ENCODE data around the gene TSEN34.

Gene TSEN34

DNA sequence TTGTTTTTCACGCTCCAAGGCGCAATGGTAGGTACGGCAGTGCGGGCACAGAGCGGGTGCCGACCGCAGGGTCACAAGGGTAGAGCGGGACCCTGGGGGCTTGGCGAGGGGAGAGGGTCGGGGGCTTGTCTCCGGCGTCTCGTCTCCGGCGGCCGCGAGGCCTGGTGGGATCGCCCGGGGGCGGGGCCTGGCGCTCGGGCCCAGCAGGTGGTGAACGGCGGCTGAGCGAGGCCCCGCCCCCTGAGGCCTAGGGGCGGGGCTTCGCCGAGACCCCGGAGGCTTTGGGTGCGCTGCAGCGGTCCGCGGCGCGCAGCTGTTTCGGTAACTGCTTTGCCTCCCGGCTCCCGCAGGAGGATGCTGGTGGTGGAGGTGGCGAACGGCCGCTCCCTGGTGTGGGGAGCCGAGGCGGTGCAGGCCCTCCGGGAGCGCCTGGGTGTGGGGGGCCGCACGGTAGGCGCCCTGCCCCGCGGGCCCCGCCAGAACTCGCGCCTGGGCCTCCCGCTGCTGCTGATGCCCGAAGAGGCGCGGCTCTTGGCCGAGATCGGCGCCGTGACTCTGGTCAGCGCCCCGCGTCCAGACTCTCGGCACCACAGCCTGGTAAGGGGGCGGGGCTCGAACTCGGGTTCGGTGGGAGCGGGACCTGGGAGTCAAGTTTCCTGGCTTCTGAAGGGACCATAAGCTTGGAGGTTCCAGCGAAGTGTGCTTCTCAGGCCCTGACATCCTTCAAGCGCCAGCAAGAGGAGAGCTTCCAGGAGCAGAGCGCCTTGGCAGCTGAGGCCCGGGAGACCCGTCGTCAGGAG is at the start of gene TSEN34:
TSS of gene TSEN34 (plus strand) at position 298 of the 800 bp plus-strand sequence. CDS start at position 355, 57 bp downstream.
- no peak for DNase-seq

DNA sequence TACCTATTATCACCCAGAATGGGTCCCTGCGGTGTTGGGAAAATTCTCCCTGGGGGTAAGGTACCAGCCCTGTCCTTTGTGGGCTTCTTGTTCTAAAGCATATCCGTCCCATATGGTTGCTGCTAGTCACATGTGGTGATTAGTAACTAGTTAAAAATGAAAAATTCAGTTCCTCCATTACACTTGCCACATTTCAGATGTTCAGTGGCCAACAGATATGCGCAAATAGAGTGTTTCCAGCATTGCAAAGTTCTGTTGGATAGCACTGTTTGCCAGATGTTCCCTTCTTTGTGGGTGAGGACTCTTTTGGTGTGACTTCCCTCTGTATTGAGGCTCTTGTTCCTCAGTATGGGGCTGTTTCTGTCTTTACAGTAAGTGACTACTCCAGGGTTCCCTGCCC is 49.8 kb upstream of the TSEN34 start:
- no peak for DNase-seq

DNA sequence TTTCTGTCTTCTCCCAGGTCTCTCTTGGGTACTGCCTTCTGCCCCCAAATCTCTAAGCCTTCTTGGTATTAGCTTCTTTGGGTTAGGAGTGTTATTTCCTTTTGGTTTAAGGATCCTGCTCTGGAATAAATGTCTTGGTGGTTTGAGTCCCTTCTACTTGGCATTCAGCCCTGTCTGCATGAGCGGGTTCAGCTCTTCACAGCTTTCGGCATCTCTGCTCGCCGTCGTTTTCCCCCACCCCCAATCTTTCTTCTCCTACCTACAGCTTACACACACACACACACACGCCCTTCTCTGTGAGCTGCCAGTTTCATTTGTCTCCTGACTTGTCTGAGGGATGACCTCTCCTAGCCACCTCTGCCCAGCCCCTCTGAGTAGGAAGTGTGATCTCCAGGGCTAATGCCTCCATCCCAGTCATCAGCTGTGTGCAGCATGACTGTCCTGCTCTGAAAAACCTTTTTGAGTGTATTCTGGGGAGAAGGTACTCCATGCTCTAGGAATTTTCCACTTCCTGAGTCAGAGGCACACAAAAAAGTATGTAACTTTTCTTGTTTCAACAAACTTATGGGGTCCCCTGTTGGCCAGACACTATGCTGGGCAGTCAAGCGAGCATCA is 48.8 kb upstream of the TSEN34 start:
- DNase-seq = no peak

DNA sequence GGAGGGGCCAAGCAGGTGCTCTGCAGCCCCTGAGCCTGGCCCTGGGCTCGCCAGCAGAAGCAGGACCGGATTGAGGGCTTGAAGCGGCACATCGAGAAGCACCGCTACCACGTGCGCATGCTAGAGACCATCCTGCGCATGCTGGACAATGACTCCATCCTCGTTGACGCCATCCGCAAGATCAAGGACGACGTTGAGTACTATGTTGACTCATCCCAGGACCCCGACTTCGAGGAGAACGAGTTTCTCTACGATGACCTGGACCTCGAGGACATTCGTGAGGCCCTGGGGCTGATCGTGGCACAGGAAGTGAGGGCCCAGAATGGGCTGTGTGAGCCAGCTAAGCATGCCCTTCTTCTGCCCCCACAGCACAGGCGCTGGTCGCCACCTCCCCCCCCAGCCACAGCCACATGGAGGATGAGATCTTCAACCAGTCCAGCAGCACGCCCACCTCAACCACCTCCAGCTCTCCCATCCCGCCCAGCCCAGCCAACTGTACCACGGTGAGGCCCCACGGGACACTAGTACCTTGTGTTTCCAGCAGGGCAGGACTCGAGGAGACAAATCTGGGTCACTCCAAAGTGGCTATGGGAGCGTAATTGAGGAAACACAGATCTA is 45.5 kb upstream of the TSEN34 start:
- no peak for DNase-seq

DNA sequence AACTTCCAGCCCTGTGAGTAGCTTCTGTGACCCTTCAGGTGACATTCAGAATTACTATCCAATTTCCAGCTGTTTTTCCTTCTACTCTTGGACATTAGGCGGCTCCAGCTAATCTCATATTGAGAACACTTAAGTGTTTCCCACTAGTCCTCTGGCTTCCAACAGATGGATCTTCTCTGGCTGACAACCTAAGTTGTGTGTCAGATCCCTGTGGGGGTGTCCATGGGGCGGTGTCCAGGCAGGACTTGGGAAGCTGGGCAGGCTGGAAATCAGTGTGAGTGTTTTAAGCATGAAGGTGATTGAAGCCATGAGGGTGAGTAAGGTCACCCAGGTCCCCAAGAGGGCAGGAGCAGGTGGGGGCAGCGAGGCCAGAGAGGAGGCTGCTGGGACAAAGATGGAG is 43.4 kb upstream of the TSEN34 start:
- no peak for DNase-seq

DNA sequence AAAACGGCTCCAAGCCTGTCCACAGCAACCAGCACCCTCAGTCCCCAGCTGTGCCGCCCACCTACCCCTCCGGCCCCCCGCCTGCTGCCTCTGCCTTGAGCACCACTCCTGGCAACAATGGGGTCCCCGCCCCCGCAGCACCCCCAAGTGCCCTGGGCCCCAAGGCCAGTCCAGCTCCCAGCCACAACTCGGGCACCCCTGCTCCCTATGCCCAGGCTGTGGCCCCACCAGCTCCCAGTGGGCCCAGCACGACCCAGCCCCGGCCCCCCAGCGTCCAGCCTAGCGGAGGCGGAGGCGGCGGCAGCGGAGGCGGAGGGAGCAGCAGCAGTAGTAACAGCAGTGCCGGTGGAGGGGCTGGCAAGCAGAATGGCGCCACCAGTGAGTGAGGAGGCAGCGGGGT is 43.0 kb upstream of the TSEN34 start:
- DNase-seq = no peak

DNA sequence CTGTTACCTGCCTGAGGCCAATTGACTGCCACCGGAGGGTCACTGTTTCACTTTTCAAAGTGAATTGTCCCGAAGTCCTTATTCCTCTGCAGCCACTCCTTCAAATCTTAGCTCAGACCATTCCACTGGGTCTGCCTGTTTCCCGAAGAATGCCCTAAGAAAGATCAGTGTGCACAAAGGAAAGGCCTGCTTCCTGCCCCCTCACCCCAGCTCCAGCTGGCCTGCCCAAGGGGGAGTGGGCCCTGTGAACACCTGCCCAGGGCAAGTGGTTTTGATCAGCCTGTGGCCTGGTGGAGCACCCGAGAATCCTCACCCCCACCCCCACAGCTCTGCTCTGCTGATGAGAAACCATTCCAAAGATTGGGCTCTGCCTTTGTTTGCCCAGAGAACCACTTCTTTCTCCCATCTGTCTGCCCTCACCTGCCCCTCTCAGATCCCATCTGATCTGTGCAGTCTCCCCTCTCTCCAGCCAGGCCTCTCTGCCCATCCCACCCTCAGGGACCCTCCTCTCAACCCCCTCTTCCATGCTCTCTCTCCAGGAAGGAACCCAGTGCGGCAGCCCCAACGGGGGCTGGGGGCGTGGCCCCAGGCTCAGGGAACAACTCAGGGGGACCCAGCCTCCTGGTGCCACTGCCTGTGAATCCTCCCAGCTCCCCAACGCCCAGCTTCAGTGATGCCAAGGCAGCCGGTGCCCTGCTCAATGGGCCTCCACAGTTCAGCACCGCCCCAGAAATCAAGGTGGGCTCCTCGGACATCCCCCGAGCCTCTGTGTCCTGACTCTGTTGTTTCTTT is 41.9 kb upstream of the TSEN34 start:
- DNase-seq = no peak

DNA sequence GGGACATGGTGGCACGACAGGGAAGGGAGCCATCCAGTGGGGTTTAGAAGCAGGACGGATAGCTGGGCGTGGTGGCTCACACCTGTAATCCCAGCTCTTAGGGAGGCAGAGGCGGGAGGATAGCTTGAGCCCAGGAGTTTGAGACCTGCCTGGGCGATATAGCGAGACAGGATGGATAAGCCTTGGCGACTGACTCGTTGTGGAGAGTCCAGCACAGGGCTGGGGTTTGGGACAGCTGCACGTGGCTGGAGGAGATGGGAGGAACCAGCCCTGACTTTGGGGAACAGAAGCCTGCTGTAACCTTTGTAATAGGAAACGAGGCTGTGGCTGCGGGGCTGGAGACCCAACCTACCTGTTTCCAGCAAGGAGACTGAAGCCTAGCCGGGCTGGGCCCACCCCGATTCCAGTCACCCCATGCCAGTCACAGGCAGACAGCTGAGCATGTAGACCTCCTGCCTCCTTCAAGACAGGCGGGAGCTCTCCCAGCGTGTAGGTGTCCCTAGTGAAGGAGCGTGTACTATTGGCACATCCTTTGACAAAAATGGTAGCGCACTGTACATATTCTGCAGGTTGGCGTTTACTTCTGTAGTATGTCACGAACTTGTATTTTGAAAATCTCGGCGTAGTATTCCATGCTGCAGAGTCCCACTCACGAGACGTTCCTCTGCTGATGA is 39.6 kb upstream of the TSEN34 start:
- DNase-seq = no peak

DNA sequence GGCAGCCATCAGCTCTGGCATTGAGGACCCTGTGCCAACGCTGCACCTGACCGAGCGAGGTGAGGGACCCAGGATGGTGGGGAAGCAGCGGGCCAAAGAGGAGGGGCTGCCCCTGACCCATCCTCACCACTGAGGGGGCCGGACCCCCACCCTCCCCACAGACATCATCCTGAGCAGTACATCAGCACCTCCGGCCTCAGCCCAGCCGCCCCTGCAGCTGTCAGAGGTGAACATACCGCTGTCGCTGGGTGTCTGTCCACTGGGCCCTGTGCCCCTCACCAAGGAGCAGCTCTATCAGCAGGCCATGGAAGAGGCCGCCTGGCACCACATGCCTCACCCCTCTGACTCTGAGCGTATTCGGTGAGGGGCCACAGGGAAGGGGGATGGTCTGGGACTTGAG is 38.8 kb upstream of the TSEN34 start:
- no peak for DNase-seq

DNA sequence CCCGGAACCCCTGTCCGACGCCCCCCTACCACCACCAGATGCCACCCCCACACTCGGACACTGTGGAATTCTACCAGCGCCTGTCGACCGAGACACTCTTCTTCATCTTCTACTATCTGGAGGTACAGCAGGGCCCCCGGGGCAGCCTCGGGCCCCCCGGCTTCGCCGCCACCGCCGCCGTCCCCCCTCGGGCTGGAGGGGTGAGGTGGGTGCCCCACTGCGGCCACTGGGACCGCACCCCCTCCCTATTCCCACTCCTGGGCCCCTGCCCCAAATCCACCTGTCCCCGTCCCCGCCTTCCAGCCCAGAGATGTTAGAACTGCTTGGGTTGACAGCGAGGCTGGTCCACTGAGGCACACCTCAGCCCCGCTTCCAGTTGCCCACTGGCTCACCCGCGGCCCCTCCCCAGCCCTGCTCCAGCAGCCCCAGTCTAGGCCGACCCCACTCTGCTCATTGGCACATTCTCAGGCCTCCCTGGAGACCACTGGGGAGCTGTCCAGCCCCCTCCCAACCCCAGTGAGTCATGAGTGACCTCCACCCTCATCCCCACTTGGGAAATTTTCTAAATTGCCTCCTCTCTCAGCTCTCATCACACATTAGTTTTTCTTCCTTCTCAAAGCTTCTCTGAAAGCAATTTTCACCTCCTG is 38.1 kb upstream of the TSEN34 start:
- DNase-seq = no peak

DNA sequence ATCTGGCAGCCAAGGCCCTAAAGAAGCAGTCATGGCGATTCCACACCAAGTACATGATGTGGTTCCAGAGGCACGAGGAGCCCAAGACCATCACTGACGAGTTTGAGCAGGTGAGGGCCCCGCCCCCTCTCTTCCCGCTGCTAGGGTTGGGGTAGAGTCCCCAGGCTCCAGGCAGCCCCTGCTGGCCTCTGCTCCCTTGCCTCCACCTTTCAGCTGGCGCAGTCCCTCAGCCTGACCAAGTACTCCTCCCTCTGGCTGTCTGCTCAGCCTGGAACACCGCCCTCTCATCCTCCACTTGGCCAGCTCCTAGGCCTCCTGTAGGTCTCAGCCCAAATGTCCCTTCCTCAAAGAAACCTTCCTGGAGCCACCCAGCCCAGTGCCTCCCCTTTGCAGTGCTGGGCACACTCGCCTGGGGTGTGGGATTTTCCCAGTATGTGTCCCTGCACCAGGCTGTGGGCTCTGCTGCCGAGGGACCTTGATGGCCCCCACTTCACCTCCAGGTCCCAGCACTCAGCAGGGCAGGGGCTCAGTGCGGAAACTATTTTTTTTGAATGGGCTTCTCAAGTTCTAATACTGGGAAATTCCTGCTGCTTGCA is 37.3 kb upstream of the TSEN34 start:
- no peak for DNase-seq

DNA sequence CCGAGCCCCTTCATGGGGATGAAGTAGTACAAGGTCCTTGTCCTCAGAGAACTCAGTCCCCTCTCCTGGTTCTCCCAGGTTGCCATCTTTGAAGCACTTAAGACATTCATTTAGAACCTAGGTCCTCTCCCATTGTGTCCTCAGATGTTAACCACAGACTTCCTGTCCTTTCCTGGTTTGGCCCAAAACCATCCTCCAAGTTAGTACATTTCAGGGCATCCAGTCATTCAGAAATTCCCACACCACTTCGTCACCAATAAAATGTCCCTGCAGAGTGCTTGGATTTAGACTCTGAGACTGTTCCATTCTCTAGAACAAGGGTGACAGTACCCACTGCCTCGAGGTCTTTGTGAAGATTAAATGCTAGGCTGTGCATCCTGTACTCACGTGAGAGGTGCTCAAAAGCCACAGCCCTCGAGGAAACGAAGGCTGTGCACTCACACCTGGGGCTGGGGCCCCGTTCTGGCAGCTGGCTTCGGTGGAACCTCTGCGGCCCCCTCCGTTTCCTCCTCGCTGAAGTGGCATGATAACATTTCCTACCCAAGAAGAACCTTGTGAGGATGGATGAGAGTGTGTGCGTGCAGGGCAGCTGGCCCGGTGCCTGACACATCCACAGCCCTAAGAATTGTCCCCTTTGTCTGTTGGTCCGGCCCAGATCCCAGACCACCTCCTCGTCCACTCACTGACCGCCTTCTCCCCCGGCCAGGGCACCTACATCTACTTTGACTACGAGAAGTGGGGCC is 36.3 kb upstream of the TSEN34 start:
- no peak for DNase-seq

DNA sequence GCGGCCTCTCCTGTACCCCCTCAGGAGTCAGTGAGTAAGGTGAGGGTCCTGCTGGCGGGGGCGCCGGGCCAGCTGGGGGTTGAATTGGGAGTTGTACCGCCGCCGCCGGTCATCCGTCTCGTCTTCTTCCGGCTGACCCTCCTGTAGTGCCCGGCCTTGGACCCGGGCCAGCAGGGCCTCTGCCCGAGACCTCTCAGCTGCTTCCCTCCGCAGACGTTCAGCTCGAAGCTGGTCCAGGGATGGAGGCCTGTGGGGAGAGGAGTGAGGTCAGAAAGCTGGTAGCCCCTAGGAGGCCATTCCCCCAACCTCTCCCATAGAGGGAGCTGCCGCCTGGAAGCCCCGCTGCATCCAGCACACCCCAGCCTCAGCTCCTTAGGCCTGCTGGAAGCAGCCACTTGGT is 35.4 kb upstream of the TSEN34 start:
- DNase-seq = no peak

DNA sequence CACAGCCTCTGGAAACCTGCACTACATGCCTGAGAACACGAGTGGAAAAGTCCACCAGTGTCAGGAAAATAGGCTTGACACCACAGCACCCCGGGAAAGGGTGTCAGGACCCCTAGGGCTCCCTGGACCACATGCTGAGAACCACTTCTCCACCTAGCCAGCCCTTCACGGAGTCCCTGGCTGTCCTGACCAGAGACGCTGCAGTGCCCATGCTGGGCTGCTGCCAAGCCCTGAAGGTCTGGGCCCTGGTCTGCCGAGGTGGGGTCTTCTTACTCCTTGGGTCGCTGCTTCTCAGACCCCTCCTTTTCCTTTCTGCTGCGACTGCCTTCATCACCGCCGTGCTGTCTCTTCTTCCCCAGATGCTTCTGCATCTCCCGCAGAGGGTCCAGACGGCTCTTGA is 34.6 kb upstream of the TSEN34 start:
- no peak for DNase-seq

DNA sequence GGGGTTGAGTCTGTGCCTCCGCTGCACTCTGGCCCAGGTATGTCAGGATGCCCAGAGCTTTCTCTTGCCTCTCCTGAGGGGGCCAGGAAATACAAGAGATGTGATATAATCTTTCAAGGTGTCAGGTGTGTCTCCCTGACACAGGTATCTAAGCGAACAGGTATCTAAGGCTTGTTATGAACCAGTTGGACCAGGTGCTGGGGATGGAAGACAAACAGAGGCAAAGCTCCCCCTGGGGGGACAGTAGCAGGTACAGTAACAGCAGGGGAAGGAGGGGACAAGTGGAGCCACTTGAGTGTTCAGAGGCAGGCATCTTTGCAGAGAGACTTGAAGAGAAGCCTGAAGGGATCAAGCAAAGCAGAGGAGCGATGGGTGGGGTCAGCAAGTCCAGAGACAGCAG is 34.2 kb upstream of the TSEN34 start:
- DNase-seq = no peak

DNA sequence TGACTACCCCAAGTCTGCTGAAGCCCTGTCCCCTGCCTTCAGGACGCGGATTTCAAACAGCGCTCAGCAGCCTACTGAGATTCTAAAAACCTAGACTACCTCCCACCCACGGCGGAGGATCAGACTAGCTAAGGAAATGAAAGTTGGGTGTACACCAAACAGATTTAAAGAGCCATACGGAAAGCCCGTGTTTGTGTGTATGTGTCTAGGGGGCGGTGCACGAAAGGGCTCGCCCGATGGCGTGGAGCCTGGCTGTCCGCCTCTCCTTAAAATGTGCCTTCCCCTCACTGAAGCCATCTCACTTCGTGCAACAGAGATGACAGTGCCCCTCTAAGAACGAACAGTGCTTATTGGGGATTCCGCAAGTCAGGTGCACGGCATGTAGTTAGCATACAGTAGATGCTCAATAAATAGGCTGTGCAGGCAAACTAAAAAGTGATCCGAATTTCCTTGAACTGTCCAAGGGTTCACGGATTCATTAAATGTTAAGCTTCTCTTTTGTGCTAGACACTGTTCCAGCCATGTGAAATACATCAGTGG is 32.2 kb upstream of the TSEN34 start:
- no peak for DNase-seq

DNA sequence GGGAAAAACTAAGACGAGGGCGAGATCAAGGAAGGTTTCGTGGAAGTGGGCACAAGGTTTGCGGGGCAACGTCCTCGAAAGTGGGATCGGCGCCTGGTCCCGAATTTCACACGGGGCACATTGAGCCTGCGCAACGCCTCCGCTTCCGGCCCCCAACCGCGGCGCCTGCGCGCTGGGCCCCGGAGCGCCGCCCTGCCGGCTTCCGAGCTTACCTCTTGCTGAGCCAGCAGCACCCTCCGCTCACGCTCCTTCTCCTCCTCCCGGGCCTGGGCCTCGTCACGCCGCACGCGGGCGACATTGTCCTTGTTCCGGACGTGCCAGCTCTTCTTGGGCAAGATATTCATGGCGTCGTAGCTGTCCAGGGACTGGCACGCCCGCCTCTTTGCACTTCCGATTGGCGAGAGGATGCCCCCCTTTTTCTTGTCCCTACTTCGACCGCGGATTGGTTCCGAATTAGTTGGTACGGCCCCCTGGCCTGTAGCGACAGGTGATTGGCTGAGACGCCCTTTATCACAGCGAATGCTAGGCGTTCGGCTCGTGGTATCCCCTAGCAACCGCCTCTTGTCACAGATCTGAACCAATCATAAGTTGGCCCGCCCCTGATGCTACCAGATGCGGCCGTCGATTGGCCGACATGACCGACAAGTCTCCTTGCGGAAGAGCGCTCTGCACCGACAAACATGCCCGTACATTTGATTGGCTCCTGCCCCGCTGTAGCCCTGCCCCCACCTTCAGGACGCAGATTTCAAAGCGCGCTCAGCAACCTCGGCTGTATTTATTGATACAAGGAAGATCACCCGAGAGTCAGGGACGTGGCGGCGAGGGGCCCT is 31.5 kb upstream of the TSEN34 start, which contains the start of gene LENG1:
TSS of gene LENG1 (minus strand) at position 370 of the 830 bp plus-strand sequence. CDS start at position 344, 26 bp downstream.
- peak; percentile 98 for DNase-seq

DNA sequence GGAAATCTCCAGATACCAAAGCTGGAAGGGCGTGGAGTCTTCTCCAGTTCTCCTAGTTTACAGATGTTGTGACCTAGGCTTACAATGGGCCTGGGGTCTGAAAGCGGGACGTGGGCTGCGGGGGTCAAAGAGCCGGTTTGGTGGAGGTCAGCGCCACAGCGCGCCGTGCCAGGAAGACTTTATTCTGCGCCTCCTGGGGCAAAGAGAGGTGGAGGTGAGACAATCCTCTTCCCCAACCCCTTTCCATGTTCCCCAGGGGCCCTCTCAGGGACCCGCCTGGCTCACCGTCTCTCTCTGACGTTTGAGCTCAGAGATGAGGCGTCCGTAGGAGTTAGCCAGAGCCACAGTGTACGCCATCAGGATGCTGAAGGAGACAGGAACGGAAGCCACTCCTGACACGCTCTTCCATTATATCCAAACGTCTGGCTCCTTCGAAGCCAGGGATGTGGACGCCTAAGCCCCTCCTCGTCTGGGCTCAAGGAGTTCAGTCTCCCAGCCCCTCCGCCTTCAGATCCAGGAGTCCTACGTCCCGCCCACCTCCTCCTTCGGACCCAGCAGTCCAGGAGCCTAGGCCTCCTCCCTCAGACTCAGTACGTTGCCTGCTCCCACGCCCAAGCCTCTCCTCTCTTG is 30.8 kb upstream of the TSEN34 start:
- DNase-seq = no peak

DNA sequence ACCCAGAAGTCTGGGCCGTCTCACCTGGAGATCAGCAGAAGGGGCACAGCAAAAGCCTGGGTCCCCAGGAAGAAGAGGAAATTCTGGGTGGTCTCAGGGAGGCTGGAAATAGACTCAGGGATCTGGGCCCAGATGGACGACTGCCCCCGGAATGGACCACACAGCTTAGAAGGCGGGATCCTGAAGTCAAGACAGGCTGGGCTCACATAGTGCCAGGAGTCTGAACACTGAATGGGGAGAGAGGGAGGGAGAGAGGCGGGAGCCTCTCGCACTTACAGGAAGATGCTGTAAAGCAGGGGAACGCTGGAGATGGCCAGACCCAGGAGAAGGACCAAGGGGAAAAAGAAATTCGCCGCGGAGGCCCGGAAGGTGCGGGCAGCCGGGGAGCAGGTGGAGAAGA is 30.3 kb upstream of the TSEN34 start:
- no peak for DNase-seq
